GM04503 (cell line): Measurements from ENCODE around the gene C2orf72.
A peak's percentile ranks its signal among the peaks of the same experiment; 100 is the strongest.
"Not testable (repeated sequence)": the region's sequence is repeated elsewhere in the genome, so short reads cannot be mapped to it uniquely, and the experiment has no call there.

Source experiments
- DNase-seq: peaks from one replicate; pipeline ENCODE4 v3.0.0-alpha.2; 2012; ENCODE audit warnings: low read depth

Gene C2orf72

GRCh38 chr2:231046916-231047273 lies 9.6 kb downstream of the C2orf72 start:
- DNase-seq: no peak

- DNase-seq: no peak
Observed at GRCh38 chr2:231047274-231047922, 10.1 kb downstream of the C2orf72 start.

- DNase-seq: no peak
Observed at GRCh38 chr2:231047923-231048915, 10.9 kb downstream of the C2orf72 start.

- no peak for DNase-seq
Observed at GRCh38 chr2:231049286-231050017, 12.1 kb downstream of the C2orf72 start.

GRCh38 chr2:231050018-231050901 lies 12.9 kb downstream of the C2orf72 start:
- no peak for DNase-seq

- no peak for DNase-seq
Observed at GRCh38 chr2:231051116-231051515, 13.8 kb downstream of the C2orf72 start.

- DNase-seq: peak; percentile 37
Observed at GRCh38 chr2:231052494-231053451, 15.4 kb downstream of the C2orf72 start.

- DNase-seq: no peak
Observed at GRCh38 chr2:231053846-231054245, 16.5 kb downstream of the C2orf72 start.

GRCh38 chr2:231056453-231057416 lies 19.4 kb downstream of the C2orf72 start, which contains the start of gene PSMD1:
TSS of gene PSMD1 (plus strand) at chr2:231056867. CDS start at chr2:231057026, 159 bp downstream.
- peak; percentile 47 for DNase-seq

- no peak for DNase-seq
Observed at GRCh38 chr2:231057590-231057989, 20.3 kb downstream of the C2orf72 start.

- DNase-seq: no peak
Observed at GRCh38 chr2:231058761-231059550, 21.6 kb downstream of the C2orf72 start.

- no peak for DNase-seq
Observed at GRCh38 chr2:231059756-231060155, 22.4 kb downstream of the C2orf72 start.

- DNase-seq: no peak
Observed at GRCh38 chr2:231062776-231063175, 25.5 kb downstream of the C2orf72 start.

GRCh38 chr2:231063347-231063746 lies 26.0 kb downstream of the C2orf72 start:
- DNase-seq: no peak

GRCh38 chr2:231065966-231066365 lies 28.6 kb downstream of the C2orf72 start:
- DNase-seq: no peak

GRCh38 chr2:231067531-231067930 lies 30.2 kb downstream of the C2orf72 start:
- DNase-seq: not testable (repeated sequence)

GRCh38 chr2:231068525-231069222 lies 31.4 kb downstream of the C2orf72 start:
- no peak for DNase-seq
